Small intestine (tissue), 7 donors: ENCODE results near the gene MYH11. TPM values are rescaled to one million over a fixed set of nuclear protein-coding genes. Genes with fewer than 3 reads are reported as not detected.
A peak's percentile ranks its signal among the peaks of the same experiment; 100 is the strongest.
"Not testable (repeated sequence)": the region's sequence is repeated elsewhere in the genome, so short reads cannot be mapped to it uniquely, and the experiment has no call there.

ENCODE experiments used
- DNase-seq, 2 donors: peaks; one replicate each; pipeline versions ENCODE4 v3.0.0 to v3.0.0-alpha.2; 2013
- FAIRE-seq: peaks from 2 replicates; lab custom pipeline; 2012; peaks lifted over from hg19 to GRCh38; lab: Jason Lieb, UNC
- H3K27ac ChIP-seq, 3 donors: one replicate each; pipeline ENCODE4 v1.5.1; 2013; ENCODE audit warnings: low read length in 2 of 3, mild to moderate bottlenecking in 2 of 3, control low read depth in 1 of 3, inconsistent platforms in 1 of 3, low read depth in 1 of 3, moderate library complexity in 1 of 3
- H3K27me3 ChIP-seq, 3 donors: one replicate each; pipeline ENCODE4 v1.6.1; 2013; ENCODE audit warnings: low read length in 3 of 3, inconsistent platforms in 1 of 3; ENCODE audit not compliant: control insufficient read depth in 3 of 3, insufficient read depth in 3 of 3
- H3K36me3 ChIP-seq, 3 donors: one replicate each; pipeline ENCODE4 v1.6.1; 2013; ENCODE audit warnings: low read length in 3 of 3, inconsistent platforms in 1 of 3, low read depth in 1 of 3, mild to moderate bottlenecking in 1 of 3, moderate library complexity in 1 of 3; ENCODE audit not compliant: control insufficient read depth in 3 of 3, insufficient read depth in 2 of 3
- H3K4me1 ChIP-seq, 3 donors: one replicate each; pipeline ENCODE4 v1.6.1; 2013; ENCODE audit warnings: low read length in 2 of 3, inconsistent platforms in 1 of 3, low read depth in 1 of 3, mild to moderate bottlenecking in 1 of 3, moderate library complexity in 1 of 3; ENCODE audit not compliant: control insufficient read depth in 3 of 3, insufficient read depth in 2 of 3
- H3K4me3 ChIP-seq, 3 donors: one replicate each; pipeline ENCODE4 v1.5.1; 2013; ENCODE audit warnings: low read length in 3 of 3, control low read depth in 1 of 3, inconsistent platforms in 1 of 3, low read depth in 1 of 3, mild to moderate bottlenecking in 1 of 3, moderate library complexity in 1 of 3
- H3K9me3 ChIP-seq, 2 donors: one replicate each; pipeline ENCODE4 v1.6.1; 2013; ENCODE audit warnings: low read depth in 1 of 2, low read length in 1 of 2; ENCODE audit not compliant: control insufficient read depth in 2 of 2, insufficient read depth in 1 of 2
- WGBS, 3 donors: extraction: QIAGEN DNeasy Blood & Tissue Kit; methylation state at CpG; one replicate each; pipeline ENCODE4 v1.1.7; 2013; 5-methylcytosine and 5-hydroxymethylcytosine counted together
- polyA plus RNA-seq, 4 donors: library from polyadenylated mRNA; stranded (reverse) in 3 of 4; unstranded in 1 of 4; fragments of 200-250 nt in 3 of 4; fragments of 120-200 nt in 1 of 4; gene quantifications; one replicate each; pipeline versions ENCODE4 v1.2.1 to v1.2.3, GENCODE V29; 2013
- donor health status: healthy with polysubstance abuse.
- donor health status: control.
- donor health status: control.
- donor health status: Bipolar disorder and iron deficiency.
- donor health status: healthy.

The MYH11 gene
- polyA plus RNA-seq, 4 donors, result 3.4 to 89.6 (median 22.3) TPM

DNA sequence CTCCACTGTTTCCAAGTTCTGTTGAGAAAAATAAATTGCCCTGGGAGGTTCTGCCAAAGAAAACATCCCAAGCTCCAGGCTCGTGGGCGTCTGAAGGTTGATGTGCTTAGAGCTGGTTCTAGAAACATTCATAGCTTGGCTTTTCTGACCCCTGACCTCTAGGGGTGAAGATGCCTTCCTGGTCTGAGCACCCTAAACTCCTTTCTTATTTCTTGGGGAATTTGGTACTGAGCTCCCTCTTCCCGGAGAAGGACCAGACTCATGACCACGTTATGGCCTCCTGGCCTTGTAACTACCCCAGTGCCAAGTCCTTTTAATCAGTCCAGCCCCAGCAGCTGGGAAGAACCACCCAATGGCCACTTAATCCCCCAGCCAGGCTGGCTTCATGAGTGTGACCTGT, 66.4 kb downstream of the MYH11 start:
- FAIRE-seq, result no peak
- whole genome bisulfite sequencing, 3 donors, result 43 to 53% (median 44%) methylated on average over 4 of the region's 4 CpGs

DNA sequence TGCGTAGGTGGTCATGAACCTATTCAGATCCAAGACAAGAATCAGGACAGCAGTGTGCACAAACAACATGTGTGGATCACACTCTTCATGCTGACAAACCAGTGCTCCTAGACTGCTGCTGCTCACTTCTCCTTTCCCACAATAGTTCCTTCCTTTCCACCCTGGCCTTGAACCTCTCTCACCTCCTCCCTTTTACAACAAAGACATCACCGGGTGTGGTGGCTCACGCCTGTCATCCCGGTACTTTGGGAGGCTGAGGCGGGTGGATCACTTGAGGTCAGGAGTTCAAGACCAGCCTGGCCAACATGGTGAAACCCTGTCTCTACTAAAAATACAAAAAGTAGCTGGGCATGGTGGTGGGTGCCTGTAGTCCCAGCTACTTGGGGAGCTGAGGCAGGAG, 67.0 kb downstream of the MYH11 start:
- not testable (repeated sequence) for H3K4me3 ChIP-seq, FAIRE-seq, H3K27ac ChIP-seq

More for the DNA sequence above, 66.4 kb downstream of the MYH11 start:
- H3K27me3 ChIP-seq, result no peaks in the 10 kb centered on the region
- no peak overlapping the region for H3K4me3 ChIP-seq
- no peaks in the 10 kb centered on the region for H3K4me1 ChIP-seq
- DNase-seq, result no peak
- H3K36me3 ChIP-seq, result no peaks in the 10 kb centered on the region
- H3K27ac ChIP-seq, result peak overlapping the region in 1 of 3 donors; percentile 34
- H3K9me3 ChIP-seq, result no peaks in the 10 kb centered on the region

DNA sequence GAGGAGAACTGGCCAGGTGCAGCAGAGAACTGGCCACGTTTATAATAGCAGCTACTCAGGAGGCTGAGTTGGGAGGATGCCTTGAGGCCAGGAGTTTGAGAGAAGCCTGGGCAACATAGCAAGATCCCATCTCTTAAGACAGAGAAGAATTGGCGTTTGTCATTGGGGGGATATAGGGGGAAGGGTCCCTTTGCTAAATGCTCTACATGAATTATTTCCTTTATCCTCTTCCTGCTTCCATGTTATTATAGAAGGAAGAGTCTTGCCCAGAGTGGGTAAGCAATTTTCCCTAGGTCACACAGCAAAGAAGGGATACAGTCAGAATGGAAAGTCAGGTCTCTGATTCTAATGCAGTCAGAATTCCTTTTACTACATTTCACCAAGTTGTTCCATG, 68.0 kb downstream of the MYH11 start:
- Histone ChIP-seq H3K9me3 (no peaks in the 10 kb centered on the region), H3K4me3 (no peak overlapping the region), H3K27ac (no peak overlapping the region), H3K36me3 (peaks cover 0 to 4% (median 0%) of the 10 kb centered on the region in 3 donors), H3K27me3 (no peaks in the 10 kb centered on the region), H3K4me1 (no peaks in the 10 kb centered on the region)
- FAIRE-seq, result no peak
- WGBS, 3 donors, result 65 to 71% (median 67%) methylated on average over 2 of the region's 2 CpGs
- DNase-seq, result no peak

More for the DNA sequence above, 67.0 kb downstream of the MYH11 start:
- DNase-seq, H3K27me3 ChIP-seq, H3K36me3 ChIP-seq, H3K9me3 ChIP-seq, H3K4me1 ChIP-seq: not testable (repeated sequence)
- 38 to 60% (median 46%) methylated on average over 5 of the region's 5 CpGs for WGBS, 3 donors

DNA sequence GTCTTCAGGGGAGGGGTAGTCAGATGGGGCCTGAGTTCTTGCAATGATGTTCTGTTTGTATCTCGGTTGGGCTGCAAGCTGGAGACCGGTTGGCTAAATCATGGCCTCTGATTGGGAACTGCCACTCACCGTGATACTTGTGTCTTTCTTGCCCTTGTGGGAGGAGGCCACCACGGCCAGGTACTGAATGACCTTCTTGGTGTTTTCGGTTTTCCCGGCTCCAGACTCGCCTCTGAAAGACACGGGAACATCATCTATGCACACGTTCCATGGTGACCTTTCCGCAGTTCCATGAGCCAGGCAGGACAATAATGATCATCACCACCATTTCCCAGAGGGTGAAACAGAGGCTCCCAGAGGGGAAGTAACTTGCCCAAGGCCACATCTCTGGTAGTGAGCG, 70.3 kb downstream of the MYH11 start:
- Histone ChIP-seq H3K27ac (no peak overlapping the region), H3K9me3 (no peaks in the 10 kb centered on the region), H3K36me3 (peaks cover 0 to 4% (median 0%) of the 10 kb centered on the region in 3 donors), H3K27me3 (no peaks in the 10 kb centered on the region), H3K4me3 (no peak overlapping the region), H3K4me1 (no peaks in the 10 kb centered on the region)
- DNase-seq, result no peak
- 85 to 88% (median 86%) methylated on average over 11 of the region's 11 CpGs for WGBS, 3 donors
- FAIRE-seq, result no peak

DNA sequence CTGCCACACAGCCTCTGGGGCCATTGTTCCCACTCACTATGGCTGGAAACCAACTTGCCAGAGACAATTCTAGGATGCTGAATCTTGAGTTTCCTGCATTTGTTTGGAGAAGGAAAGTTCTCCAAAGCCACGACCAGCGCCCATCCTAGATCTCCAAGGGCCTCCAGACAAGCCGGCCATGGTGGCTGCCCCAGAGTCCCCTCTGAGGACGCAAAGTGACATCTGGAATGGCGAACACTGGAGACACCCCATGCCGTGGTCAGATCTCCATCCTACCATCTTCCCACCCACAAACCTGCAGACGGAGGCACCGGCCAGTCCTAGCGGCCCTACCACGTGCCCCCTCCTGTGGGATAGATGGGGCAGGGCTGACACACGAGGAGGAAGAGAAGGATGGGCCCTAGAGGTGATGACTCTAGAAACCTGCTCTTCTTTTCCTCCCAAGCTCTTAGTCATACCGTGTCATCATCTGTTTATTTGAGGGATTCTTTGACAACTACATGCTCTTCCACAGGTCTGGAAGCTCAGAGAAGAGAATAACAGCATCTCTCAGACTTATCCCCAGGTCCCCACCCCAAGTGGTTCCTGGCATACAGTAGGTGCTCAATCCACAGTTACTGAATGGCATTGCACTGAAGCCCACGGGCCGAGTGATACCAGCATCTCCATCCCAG, 71.3 kb downstream of the MYH11 start:
- H3K9me3 ChIP-seq, result no peaks in the 10 kb centered on the region
- H3K36me3 ChIP-seq, result peaks cover 0 to 4% (median 0%) of the 10 kb centered on the region in 3 donors
- H3K27me3 ChIP-seq, result no peaks in the 10 kb centered on the region
- no peaks in the 10 kb centered on the region for H3K4me1 ChIP-seq
- 77 to 78% (median 77%) methylated on average over 14 of the region's 14 CpGs for WGBS, 3 donors
- no peak overlapping the region for H3K27ac ChIP-seq
- DNase-seq (no peak), FAIRE-seq (no peak)
- H3K4me3 ChIP-seq, result no peak overlapping the region

GRCh38 chr16:15783985-15784384, 72.8 kb downstream of the MYH11 start:
- H3K27ac ChIP-seq, result no peak overlapping the region
- no peak for DNase-seq

DNA sequence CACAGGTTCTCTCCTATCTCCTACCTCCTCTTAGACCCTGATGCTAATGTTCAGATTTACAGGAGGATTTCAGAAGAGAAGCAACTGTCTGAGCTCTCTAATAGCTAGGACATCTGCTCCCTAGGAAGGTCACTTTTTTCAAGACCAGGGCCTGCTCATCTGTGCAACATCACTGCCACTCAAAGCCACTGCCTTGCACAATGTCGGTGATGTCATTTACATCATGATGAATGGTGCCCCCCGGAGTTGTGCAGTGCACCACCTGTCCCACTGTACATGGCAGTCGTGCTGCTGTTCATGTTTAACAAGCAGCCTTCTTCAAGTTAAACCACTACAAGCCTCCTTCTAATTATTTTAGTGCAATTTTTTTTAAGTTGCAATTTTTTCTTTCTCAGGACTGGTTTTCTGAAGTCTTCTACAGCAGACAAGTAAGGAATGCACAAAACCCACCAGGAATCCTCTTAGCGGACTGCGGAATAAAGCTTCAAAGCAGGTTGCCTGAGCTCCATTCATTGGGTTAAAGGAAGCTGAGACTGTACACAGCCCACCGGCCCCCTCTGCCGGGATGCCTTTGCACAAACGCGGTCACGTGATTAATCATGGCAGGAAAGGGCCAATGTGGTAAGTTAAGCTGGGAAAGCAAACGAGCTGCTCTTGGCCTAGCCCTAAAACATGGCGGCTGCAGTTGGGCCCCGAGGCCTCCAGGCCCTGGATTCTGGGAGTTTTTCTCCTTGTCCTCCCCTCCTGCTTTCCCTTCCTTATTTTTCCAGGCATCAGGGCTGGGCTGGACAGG, 74.1 kb downstream of the MYH11 start:
- Histone ChIP-seq H3K4me1 (no peaks in the 10 kb centered on the region), H3K36me3 (peaks cover 0 to 4% (median 0%) of the 10 kb centered on the region in 3 donors), H3K27me3 (no peaks in the 10 kb centered on the region), H3K27ac (no peak overlapping the region), H3K4me3 (no peak overlapping the region), H3K9me3 (no peaks in the 10 kb centered on the region)
- WGBS, 3 donors, result 67 to 70% (median 67%) methylated on average over 13 of the region's 13 CpGs
- FAIRE-seq (no peak), DNase-seq (no peak)

More at GRCh38 chr16:15783985-15784384, 72.8 kb downstream of the MYH11 start:
- no peak overlapping the region for H3K4me3 ChIP-seq
- no peak for FAIRE-seq
- peaks cover 0 to 4% (median 0%) of the 10 kb centered on the region in 3 donors for H3K36me3 ChIP-seq
- WGBS, 3 donors, result 94 to 95% (median 94%) methylated on average over 10 of the region's 10 CpGs
- H3K4me1 ChIP-seq, result no peaks in the 10 kb centered on the region
- H3K27me3 ChIP-seq, result no peaks in the 10 kb centered on the region
- H3K9me3 ChIP-seq, result no peaks in the 10 kb centered on the region

- no peaks in the 10 kb centered on the region for H3K9me3 ChIP-seq
- H3K27me3 ChIP-seq, result no peaks in the 10 kb centered on the region
- no peaks in the 10 kb centered on the region for H3K4me1 ChIP-seq
- DNase-seq, result no peak
- FAIRE-seq, result no peak
- H3K36me3 ChIP-seq, result peaks cover 0 to 5% (median 0%) of the 10 kb centered on the region in 3 donors
- H3K27ac ChIP-seq, result no peak overlapping the region
- WGBS, 3 donors, result 80 to 96% (median 93%) methylated on average over 3 of the region's 3 CpGs
- no peak overlapping the region for H3K4me3 ChIP-seq
These were observed 75.2 kb downstream of the MYH11 start for GRCh38 chr16:15781650-15782049.
